ENCODE measurements around the gene ZNF621.
A peak's percentile ranks its signal among the peaks of the same experiment; 100 is the strongest.

Gene ZNF621

DNA sequence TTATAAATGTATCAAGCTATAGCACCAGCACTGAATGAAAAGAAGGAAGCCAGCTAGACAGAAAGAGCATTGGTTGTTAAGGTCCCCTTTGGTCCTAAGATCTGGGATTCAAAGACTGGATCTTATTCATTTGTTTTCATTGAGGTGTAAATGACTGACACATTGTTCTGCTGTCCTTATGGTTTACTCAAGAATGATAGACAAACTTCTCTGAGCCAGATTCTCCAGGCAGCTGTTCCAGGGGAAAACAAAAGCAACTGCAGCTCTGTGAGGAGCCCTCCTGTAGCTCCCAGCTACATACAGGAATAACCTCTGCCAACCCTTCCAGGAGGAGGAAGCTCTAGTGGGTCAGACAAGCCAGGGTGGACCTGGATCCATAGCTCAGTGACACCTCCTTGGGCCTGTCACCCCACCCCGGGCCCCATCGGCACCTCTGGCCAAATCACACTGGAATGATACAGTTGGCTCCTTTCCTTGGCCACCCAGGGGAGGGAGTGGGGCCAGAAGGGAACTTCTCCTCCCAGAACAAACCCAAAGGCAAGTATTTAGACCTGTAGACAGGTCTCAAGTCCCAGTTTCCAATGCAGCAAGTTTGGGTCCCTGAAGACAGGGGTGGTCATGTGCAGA lies 57.8 kb downstream of the ZNF621 start:
- no peak for DNase-seq (ENCODE audit: low read depth)
- no peak for TF ChIP-seq CTCF (conservative IDR thresholded peaks at IDR 0.05; ENCODE audit: control insufficient read depth, insufficient read depth, low read depth, low read length)
- no peak overlapping the region for H3K4me3 ChIP-seq (ENCODE audit: control insufficient read depth, low read depth, low read length)

DNA sequence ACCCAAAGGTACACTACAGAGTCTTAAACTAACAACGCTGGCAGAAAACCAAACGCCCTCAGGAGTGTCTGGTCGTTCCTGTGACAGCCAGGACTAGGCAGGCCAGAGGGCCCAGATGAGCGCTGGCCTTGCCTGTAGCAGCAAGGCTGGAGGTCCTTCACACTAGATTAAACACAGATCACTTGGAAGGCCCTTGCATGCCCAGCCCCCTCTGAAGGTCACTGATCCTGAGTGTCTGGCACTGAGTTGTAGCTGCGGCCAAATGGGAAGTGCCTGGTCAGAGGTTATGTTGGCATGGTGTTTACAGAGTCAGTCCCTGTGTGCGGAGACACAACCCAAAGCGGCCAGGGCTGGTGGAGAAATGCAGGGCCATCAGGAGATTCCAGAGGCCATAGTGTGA lies 58.9 kb downstream of the ZNF621 start:
- H3K4me3 ChIP-seq (ENCODE audit: control insufficient read depth, low read depth, low read length) = no peak overlapping the region
- TF ChIP-seq CTCF (conservative IDR thresholded peaks at IDR 0.05; ENCODE audit: control insufficient read depth, insufficient read depth, low read depth, low read length) = no peak
- DNase-seq (ENCODE audit: low read depth) = no peak

DNA sequence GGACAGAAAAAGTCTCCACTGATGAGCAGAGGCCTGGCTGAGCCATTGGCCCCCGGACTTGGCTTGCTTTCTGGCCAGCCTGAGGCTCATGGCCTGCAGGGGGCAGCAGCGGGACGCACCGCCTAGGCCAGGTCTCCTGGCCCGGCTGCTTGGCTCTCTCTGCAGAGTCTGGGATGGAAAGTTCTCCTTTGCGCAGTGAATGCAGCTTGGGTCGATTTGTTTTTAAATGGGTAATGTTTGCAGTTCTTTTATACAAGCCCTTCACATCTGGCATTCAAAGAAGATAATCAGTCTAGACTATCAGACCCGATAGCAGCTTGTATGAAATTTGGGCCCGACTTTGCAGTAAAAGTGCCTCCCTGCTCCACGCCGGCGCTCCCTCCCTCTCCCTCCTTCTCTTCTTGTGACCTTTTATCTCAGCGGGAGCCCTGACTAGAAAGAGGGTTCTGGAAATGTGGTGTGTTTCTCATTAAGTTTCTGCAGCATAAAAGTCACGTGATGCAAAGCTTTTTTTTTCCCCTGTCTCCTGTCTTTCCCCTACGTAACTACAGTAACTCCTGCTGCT lies 59.9 kb downstream of the ZNF621 start:
- peak; percentile 95 for TF ChIP-seq CTCF (conservative IDR thresholded peaks at IDR 0.05; ENCODE audit: control insufficient read depth, insufficient read depth, low read depth, low read length)
- peak; percentile 80 for DNase-seq (ENCODE audit: low read depth)
- no peak overlapping the region for H3K4me3 ChIP-seq (ENCODE audit: control insufficient read depth, low read depth, low read length)

DNA sequence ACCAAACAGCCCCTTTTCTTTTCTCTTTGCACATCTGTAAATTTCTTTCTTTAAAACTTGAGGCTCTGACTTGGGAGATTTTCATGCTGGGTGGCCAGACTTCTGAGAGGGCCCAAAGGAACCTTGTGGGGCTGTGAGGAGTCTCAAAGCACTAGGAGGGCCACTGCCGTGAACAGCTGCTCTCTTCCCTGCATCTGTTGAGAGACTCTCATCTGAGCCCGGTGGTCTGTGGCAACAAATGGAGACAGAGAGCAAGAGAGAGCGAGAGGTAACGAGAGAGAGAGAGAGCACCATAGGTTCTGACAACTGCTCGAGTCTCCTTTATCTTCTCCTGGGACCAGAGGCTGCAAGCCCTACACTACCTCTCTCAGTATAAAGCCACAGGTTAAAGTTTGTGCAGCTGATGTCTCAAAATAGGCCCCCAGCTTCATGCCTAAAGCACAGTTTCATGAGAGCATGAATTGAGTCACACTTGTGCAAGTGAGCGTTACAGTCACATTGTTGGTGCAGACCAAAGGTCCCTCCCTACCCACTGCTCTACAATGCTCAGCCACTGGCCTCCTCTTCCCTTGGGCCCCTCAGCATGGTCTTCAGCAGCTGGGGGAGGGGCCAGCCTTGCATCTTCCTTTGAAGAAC lies 60.7 kb downstream of the ZNF621 start:
- no peak overlapping the region for H3K4me3 ChIP-seq (ENCODE audit: control insufficient read depth, low read depth, low read length)
- TF ChIP-seq CTCF (conservative IDR thresholded peaks at IDR 0.05; ENCODE audit: control insufficient read depth, insufficient read depth, low read depth, low read length) = no peak
- no peak for DNase-seq (ENCODE audit: low read depth)

DNA sequence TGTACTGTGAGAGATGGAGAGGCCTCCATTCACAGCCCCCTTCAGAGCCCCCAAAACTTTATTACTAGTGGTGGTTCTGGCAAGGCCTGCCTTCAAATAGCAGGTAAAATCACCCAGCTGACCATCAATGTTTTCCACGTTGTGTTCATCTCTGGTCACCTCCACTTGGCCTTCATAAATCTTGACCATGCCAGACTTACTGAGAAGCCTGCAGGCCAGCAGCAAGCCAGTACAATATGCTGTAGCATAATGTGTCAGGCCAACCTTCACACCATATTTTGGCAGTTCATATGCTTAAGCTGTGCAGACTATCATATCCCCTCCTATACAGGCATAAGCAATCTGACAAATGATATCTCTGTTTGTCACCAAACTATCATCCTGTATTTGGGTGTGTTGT lies 62.1 kb downstream of the ZNF621 start:
- TF ChIP-seq CTCF (conservative IDR thresholded peaks at IDR 0.05; ENCODE audit: control insufficient read depth, insufficient read depth, low read depth, low read length) = no peak
- no peak overlapping the region for H3K4me3 ChIP-seq (ENCODE audit: control insufficient read depth, low read depth, low read length)
- DNase-seq (ENCODE audit: low read depth) = no peak

DNA sequence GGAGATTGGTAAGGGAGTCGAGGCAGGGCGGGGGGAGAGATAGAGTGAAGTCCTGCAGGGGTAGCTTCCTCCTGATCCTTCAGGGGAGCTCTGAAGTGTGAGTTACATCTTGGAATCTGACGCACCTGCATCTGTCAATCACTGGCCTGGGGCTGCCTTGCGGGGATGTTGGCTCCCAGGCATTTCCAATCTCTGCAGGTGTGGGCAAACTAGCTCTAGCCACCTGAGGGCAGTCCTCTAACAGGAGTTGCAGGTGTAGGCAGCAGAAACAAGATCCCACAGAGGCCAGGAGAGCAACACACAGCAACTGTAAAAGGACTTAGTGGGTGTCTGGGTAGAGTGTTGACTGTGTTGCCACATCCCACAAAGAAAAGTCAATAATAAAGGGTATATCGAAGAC lies 63.6 kb downstream of the ZNF621 start:
- DNase-seq (ENCODE audit: low read depth) = no peak
- H3K4me3 ChIP-seq (ENCODE audit: control insufficient read depth, low read depth, low read length) = no peak overlapping the region
- TF ChIP-seq CTCF (conservative IDR thresholded peaks at IDR 0.05; ENCODE audit: control insufficient read depth, insufficient read depth, low read depth, low read length) = no peak
